HG02970 (cell line): ENCODE measurements around the gene CAMK1D.

ENCODE experiments used
- ATAC-seq: cut with Tn5 transposase; IDR thresholded peaks from one replicate; pipeline ENCODE4 v1.9.1; 2021; ENCODE audit warnings: mild to moderate bottlenecking, moderate library complexity, moderate number of reproducible peaks; ENCODE audit not compliant: unreplicated experiment, low FRiP score

CAMK1D gene

DNA sequence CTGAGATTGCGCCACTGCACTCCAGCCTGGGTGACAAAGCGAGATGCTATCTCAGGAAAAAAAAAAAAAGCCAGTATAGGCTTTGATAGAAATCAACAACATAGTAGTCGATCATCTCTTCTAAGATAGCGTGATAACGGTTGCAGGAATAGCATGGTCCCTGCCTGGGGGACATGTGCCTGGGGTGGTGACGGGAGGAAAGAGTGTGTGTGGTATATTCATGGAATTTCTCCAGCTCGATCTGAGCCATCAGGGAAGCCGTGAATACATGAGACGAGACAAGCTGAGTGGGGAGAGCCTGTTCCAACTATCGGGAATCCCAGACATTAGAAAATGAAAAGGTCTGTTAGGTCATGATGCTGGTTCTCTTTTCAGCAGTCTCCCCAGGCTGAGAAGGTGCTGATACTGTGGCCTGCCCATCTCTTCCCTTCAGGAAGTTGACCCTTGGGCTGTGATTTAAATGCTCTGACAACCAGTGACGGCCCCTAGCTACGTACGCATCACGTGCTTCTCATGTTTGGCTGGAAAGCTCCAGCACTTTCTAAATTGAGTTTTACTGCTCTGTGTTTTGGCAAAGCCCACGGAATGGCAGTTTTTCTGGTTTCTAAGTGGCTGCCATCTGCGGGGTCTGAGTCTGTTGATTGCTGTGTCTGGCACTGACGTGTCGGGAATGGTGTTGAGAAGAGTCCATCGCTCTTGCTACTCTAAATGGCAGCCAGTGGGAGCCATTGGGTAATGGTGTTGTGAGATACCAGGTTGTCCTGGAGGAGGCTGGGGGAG is 422.8 kb downstream of the CAMK1D start:
- ATAC-seq = no peak

DNA sequence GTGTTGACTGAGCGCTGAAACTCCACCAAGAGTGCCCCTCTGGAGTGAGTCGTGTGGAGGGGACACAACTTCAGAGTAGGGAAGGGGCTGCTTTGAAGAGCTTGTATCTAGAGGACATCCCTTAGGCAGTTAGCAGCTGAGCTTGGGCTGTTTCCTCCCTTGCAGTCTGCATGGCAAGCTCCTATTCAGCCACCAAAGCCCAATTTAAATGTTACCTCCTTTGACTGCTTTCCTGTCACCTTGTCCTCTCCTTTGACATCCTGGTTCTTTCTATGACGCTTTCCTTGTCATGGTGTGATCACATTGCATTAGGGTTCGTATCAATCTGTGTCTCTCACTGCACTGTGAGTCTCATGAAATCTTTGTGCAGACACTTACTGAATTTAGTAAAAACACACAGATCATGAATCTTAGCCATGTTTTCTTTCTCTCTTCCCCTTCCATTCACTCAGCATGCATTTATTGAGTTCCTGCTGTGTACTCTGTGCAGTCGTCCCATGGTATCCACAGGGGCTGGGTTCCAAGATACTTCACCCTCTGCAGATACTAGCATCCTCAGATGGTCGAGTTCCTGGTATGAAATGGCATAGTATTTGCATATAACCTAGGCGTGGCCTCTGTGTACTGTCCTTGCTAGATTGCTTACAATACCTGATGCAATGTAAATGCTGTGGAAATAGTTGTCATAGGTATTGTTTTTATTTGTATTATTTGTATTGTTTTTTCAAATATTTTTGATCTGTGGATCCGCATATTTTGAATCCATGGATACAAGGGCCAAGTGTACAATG is 423.6 kb downstream of the CAMK1D start:
- no peak for ATAC-seq

DNA sequence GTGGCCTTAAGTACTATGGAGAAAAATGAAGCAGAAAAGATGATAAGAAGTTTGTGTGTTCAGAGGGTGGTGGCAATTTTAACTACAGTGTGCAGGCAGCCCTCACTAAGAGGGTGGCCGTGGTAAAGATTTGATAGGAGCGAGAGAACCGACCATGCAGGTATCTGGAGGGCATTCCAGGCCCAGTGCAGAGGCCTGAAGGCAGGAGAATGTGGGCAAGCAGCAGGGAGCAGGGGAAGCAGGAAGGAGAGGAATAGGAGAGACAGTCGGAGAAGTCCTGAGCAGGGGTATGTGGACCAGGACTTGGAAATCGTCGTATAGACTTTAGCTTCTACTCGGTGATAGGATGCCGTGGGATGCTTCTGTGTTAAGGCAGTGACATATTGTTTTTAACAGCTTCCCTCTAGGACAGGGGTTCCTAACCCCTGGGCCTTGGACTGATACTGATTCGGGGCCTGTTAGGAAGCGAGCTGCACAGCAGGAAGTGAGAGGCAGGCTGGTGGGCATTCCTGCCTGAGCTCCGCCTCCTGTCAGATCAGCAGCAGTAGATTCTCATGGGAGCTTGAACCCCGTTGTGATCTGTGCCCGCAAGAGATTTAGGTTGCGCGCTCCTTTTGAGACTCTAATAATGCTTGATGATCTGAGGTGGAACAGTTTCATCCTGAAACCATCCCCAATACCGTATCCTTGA is 425.0 kb downstream of the CAMK1D start:
- no peak for ATAC-seq

DNA sequence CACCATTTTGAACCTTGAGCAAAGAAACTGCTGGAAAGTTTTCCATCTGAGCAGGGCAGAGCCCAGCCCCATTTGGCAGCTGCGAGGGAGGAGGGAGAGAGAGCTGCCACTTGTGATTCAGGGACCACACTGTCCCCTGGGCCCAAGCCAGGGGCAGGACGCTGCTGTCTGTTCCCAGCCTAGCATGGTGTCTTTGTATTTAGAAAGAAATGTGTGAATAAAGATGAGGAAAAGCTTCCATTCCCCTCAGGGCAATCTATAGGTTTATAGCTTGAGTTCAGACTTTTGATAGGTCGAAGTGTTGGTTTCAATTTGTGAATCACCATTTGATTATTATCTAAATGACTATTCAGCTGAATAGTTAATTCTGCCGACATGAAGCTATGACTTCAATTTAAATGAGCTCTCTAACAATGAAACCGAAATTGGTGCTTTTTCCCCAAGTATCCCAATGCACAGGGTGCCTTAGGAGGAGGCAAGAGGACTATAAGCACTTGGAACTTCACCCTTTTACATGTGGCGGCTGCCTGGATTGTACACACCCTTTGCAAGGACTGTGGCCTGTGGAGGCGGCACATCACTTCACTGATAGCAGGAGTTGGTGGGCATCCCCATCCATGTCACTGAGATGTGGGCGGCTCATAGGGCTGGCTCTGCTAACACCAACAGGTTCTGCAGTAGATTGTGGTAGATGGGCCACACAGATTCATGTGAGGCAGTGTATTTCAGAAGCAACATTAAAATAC is 428.7 kb downstream of the CAMK1D start:
- no peak for ATAC-seq

DNA sequence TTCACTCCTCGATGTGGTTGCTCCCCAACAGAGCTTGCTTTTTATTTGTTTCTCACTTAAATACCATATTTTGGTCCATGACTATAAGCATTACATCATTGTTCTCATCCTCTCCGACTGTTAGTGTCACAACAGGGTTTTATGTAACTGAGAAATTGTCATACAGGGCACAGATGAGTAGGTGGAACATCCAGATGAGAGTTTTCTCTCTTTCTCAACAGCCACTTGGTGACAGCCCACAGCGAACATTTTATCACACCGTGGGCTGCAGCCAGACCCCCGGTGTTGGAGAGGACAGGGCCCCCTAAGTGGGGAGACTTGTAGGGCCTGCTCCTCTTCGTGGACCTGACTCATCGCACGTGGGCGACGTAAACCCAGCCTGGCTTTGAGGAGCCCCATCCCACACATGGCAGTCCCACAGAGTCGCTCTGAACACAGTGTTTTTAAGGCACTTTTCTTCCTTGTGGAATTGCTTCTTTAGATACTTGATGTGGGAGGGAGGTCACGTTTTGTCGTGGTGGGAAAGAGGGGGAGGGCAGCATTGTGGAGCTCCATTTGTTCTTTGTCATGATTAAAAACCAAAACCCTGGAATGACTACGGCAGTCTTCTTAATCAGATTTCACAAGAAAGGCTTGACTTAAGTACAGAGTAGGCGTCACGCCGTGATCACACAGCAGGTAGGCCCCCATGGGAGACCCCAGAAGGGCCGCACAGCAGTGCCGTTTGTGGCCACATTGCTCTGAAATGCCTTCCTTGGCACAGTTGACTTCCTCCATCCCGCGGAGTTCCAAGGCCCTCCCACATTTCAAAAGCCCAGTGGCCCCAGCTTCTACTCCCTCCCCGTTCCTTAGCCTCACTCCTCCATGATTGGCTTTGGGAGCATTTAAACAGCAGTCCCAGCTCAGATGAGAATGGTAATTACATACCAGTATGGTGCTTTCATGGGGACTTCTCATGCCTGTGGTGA is 431.6 kb downstream of the CAMK1D start:
- ATAC-seq = no peak

DNA sequence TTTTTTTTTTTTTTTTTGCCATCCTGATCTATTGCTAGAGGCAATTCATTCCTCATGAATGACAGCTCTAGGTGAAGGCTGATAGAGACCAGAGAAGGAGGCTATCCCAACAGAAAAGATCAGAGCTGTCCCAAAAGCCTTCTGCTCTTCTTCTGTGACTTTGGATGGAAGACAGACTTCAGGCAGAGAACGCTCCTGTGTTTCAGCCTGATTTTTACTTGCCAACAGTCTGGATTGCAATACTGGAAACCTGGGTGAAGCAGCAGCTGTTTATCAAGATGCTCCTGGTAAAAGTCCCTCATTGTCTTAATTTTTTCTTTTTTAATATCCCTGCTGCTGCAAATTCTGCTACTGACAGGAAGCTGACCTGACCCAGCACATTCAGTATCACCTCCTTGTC is 432.6 kb downstream of the CAMK1D start:
- no peak for ATAC-seq

DNA sequence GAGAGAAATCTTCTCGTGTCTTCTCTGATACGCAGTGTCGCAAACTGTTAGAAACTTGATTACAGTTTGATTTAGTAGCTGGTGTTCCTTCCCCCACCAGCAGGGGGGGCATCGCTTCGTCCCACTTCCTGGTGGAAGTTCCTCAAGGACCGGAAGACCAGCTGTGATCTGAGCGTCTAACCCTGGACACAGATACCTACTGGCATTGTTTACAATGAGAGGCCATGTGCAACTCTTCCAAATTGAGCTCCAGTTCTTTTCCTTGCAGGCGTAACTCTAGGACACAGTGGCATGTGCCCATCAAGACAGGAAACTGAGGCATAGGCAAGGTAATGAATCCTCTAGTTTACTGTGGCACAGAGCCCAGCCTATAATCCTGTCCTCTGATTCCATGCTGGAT is 433.2 kb downstream of the CAMK1D start:
- no peak for ATAC-seq

DNA sequence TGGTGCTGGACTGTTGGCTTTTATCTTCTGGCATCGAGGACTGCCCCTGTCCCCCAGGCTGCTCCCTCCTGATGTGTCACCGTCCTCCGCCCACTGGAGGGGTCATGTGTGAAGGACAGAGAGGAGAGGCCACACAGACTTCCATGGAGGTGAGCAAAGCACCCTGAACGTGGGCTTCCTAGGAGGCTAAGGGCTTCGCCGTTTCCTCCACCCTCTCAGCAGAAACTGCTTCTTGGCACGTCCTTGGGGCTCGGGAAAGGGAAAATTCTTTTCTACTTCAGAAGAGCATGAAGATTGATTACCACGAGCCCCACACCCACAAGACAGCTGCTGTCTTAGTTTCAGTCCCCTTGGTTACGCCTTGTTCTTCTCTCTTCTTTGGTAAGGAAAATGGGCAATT is 433.9 kb downstream of the CAMK1D start:
- ATAC-seq = no peak

DNA sequence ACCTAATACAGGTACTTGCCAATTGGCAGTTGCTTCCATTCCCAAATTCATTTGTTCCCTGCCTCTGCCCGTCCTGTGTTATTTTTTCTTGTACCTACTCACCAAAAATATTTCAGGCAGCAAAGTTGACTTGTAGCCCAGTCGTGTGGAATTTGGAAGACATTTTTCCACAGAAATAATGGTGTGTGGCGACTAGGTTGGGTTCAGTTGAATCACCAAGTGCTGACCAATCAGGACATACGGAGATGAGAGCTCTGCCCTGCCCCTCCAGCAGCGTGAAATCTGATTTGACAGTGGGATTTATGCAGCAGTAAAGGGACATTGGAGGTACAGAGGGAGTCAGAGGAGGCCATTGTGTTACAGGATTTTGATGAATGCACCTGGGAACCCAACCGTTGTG is 435.3 kb downstream of the CAMK1D start:
- ATAC-seq = no peak

DNA sequence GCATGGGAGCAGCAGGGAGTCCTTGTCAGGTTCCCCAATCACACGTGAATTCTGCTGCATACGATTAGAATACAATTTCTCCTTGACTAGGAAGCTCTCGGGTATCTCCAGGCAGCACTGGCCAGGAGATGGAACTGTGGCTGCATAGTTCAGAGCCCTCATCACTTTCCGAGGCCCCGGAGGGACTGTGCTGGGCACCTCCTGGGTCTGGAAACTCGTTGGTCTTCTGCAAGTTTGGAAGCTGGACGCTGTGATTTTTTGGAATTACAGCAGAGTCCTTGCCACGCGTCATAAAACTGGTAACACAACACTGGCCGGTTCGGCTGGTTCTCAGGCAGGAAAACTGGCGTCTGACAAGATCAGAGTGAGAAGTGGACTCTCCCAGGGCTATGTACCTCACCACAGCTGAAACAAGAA is 436.1 kb downstream of the CAMK1D start:
- no peak for ATAC-seq

DNA sequence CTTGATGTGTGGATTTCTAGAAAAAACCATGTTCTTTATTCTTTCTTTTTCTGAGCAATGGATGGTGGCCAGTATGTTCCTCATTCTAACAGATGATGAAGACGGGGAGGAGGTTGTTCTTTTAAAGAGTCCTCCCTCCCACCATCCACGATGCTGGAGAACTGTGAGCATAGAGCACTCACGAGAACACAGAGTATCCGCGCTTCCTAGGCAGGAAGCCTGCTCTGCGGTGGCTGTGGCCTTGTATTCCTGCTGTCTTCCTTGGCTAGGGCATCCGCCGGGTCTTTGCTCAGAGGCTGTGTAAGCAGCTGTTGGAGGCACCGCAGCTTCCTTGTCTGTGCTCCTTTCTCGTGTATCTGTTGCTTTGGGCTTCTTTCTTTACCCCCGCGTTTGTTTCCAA is 437.9 kb downstream of the CAMK1D start:
- no peak for ATAC-seq

DNA sequence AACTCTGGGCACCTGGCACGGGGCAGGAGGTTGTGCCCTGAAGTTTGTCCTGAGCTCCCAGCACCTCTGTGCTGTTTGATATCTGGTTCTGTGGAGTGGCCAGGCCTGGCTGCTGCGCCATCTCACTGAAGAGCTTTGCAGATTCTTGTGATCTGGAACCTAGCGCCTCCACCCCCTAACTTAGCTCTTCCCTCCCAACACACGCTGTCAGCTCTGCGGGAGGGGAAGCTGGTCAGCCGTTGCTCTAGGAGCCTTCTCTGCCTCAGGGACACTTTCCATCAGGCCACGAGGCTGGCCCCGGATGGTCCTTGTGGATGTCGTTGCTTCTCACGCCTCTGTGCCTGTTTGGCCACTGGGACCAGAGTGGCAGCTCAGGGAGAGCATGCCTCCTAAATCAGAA is 438.9 kb downstream of the CAMK1D start:
- no peak for ATAC-seq

DNA sequence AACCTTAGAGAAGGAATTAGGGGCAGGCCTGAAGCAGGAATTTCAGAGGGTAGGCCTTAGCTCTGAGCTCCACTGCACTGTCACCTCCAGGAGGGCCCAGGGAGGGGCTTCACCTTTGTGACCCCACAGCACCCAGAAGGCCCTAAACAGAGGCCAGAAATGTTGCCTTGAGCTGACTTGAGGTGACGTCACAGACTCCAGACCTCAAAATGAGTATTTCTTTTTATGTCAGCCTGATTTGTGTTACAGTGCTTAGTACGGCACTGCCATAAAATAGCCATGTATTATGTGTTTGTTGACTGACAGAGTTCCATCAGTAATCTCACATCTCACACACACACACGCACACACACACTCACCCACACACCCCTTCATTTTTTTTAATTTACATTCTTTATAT is 440.9 kb downstream of the CAMK1D start:
- ATAC-seq = no peak

DNA sequence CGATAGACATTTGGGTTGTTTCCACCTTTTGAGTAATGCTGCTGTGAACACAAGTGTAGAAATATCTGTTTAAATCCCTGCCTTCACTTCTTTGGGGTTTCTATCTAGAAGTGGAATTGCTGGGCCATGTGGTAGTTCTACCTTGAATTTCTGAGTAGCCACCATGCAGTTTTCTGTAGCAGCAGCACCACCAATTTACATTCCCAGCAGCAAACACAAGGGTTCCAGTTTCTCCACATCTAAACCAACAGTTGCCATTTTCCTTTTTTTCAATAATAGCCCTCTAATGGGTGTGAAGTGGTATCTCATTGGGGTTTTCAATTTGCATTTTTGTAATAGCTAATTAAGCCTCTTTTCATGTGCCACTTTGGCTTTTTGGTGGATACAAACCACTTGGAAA is 442.4 kb downstream of the CAMK1D start:
- ATAC-seq = no peak

DNA sequence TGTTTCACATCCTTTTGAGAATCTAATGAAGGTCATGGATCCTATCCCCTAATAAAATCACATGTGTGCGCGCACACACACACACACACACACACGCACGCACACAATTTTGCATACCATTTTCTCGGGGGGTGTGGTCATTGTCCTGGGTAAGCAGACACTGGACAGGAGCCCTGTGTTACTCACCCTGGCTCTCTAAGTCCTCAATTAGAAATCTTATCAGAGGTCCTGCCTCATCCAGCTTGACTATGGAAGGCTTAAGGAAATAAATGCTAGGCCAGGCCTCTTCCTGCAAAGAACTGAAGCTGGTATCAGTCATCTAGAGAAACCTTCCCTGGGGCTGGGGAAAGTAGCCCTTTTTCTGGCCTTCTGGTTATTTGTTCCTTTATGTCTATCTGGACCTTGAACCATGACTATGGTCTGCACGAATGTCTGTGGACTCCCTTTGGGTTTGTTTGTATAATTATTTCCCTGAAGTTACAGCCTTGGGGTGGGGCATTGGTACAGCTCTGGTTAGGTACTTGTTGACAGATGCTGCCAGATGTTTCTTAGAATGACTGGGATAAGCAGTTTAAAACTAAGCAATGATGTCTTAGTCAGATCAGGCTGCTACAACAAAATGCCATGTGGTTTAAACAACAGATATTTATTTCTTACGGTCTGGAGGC is 443.7 kb downstream of the CAMK1D start:
- no peak for ATAC-seq

DNA sequence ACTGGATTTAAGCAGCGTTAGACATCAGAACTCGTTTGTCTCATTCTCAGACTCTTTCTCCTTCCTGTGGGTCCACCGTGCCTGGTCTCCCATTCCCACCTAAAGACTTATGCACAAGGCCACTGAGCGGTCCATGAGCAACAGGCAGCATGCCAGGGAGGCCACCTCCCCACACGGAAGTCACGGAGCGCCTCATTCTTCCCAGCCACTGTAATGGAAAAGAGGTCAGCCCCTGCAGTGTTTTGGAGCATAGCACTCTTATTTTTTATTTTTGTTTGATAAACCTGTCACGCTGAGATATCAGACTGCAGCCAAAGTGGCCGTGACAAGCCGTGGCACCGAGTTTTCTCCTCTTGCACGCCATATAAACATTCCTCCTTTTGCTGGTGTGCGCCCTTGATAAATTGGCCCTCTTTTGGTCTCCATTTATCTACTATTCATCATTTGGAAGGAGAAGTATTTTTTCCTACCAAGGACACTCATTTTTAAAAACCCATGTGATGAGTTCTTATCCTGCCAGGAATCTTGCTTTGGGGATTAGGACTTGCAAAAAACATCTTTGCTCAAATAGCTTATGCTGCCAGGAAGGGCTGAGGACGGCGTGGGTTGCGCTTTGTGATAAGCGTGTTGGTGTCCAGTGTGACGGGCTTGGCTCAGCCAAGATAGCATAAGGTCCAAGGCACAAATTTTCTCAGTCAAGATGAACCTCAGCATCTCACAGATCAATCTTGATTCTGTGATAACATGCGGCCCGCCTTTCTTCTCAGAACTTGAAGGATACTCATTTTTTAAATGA is 446.2 kb downstream of the CAMK1D start:
- no peak for ATAC-seq

DNA sequence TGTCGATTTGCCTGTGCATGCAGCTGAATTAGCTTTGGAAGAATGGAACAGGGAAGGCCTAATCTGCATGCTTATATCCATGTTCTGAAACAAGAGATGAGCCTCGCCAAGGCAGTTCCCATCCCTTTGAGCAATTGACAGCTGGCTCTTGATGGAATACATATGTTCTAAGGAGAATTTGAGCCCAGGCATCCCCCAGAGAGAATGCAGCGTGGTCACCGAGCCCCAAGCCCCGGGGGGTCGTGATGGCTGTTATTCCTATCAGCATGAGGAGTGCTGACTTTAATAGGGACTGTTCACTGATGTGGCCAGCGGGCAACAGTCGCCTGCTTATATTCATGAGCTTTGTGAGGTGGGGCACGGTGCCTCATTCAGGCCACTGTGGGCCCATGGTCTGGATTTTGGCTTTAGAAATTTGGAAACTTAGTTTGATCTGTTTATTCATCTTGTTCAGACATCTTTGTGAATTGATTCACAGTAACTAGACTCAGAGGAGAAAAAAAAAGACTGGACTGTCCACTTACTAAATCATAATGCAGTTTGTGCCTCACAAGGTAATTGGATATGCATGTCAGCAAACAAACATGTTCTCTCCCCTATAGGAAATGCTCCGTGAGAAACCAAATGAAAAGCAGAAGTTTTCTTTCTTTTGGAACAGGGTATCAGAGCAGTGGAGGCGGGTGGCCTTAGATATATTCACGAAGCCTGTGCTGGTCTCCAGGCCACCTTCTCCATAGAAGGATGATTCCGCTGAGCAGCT is 447.2 kb downstream of the CAMK1D start:
- ATAC-seq = no peak
